OCI-LY1 (cell line): ENCODE measurements around the gene RFTN1.

Source experiments
- CTCF ChIP-seq: fragments of 200-600 bp; sonication (generic), shearing (Covaris generic); IDR thresholded peaks from 2 replicates; pipeline ENCODE4 v1.5.1; 2017; ENCODE audit warnings: mild to moderate bottlenecking, antibody characterized with exemption, low read length, moderate library complexity, mixed read lengths
- EZH2 ChIP-seq: fragments of 200-600 bp; sonication (generic), shearing (Covaris generic); IDR thresholded peaks from 2 replicates; pipeline ENCODE4 v1.8.0; 2017; ENCODE audit warnings: borderline replicate concordance, mixed run types, mild to moderate bottlenecking, antibody characterized with exemption, low read length, moderate library complexity, mixed read lengths

- no peak for TF ChIP-seq CTCF
- TF ChIP-seq EZH2, result no peak
These were observed 29.9 kb upstream of the RFTN1 start for GRCh38 chr3:16543242-16543864.
